K562 (cell line): ENCODE results near the gene CBX2. TPM values are rescaled to one million over a fixed set of nuclear protein-coding genes. Genes with fewer than 3 reads are reported as not detected.

Experiments
- CREM ChIP-seq: IDR thresholded peaks from 2 replicates; pipeline ENCODE4 v1.6.1; 2014; ENCODE audit warnings: antibody characterized with exemption, low read depth
- DPF2 ChIP-seq: fragments of 450-650 bp; IDR thresholded peaks from 2 replicates; pipeline ENCODE4 v1.6.1; 2016
- KDM2B ChIP-seq: fragments of 250-450 bp; sonication (Bioruptor Pico); IDR thresholded peaks from 2 replicates; pipeline ENCODE4 v1.8.0; 2021; ENCODE audit warnings: mild to moderate bottlenecking, moderate library complexity
- KLF6 ChIP-seq: fragments of 250-450 bp; sonication (Bioruptor Pico); IDR thresholded peaks from 2 replicates; pipeline ENCODE4 v1.4.0; 2020; ENCODE audit warnings: mild to moderate bottlenecking, moderate library complexity, borderline replicate concordance
- L3MBTL2 ChIP-seq: fragments of 450-650 bp; IDR thresholded peaks from 2 replicates; pipeline ENCODE4 v1.6.1; 2016; ENCODE audit warnings: mild to moderate bottlenecking, moderate library complexity
- MYBL2 ChIP-seq, 2 experiments: fragments of 450-650 bp in 1 of 2; sonication (generic) in 1 of 2; formaldehyde crosslinking in 1 of 2; IDR thresholded peaks; 2 replicates each; pipeline versions ENCODE4 v1.6.1 to v1.8.1; 2017 to 2022; ENCODE audit warnings: borderline replicate concordance in 1 of 2, inconsistent platforms in 1 of 2, low read depth in 1 of 2, mild to moderate bottlenecking in 1 of 2, missing genetic modification reagents in 1 of 2, moderate library complexity in 1 of 2
- OTX1 ChIP-seq: fragments of 450-650 bp; formaldehyde crosslinking; IDR thresholded peaks from 2 replicates; pipeline ENCODE4 v1.4.0; 2022; ENCODE audit warnings: mild to moderate bottlenecking
- PCBP1 ChIP-seq: fragments of 200-400 bp; formaldehyde crosslinking; IDR thresholded peaks from 2 replicates; pipeline ENCODE4 v1.6.1; 2018; ENCODE audit warnings: mild to moderate bottlenecking, low read depth, low read length; ENCODE audit not compliant: poor library complexity, severe bottlenecking
- PHF21A ChIP-seq: fragments of 450-650 bp; IDR thresholded peaks from 2 replicates; pipeline ENCODE4 v1.6.1; 2017; ENCODE audit warnings: low read depth, borderline replicate concordance
- PRMT5 ChIP-seq: sonication (generic); formaldehyde crosslinking; IDR thresholded peaks from 2 replicates; pipeline ENCODE4 v1.5.0; 2020; ENCODE audit warnings: missing genetic modification reagents
- SRSF3 ChIP-seq: fragments of 200-400 bp; formaldehyde crosslinking; IDR thresholded peaks from 2 replicates; pipeline ENCODE4 v1.6.1; 2016; ENCODE audit warnings: mild to moderate bottlenecking, low read length, moderate library complexity; ENCODE audit not compliant: insufficient read depth
- U2AF1 ChIP-seq: fragments of 200-400 bp; formaldehyde crosslinking; optimal IDR thresholded peaks from 2 replicates; pipeline ENCODE3; 2017; ENCODE audit warnings: mild to moderate bottlenecking, low read depth, low read length, moderate library complexity
- ZNF318 ChIP-seq, 2 experiments: fragments of 450-650 bp; IDR thresholded peaks; 2 replicates each; pipeline ENCODE4 v1.6.1; 2016; ENCODE audit warnings: mild to moderate bottlenecking in 2 of 2, borderline replicate concordance in 1 of 2, low read depth in 1 of 2, moderate library complexity in 1 of 2
- polyA plus RNA-seq, 8 experiments: library from polyadenylated mRNA; depleted of rRNA in 4 of 8; stranded (reverse) in 5 of 8; unstranded in 3 of 8; fragments of >200 nt; fragmentation: Nextera tagmentation in 2 of 8; fragmentation: Illumina TruSeq in 1 of 8; extraction: Ambion mirVana in 2 of 8; extraction: Trizol in 1 of 8; gene quantifications; 2 replicates each; pipeline versions ENCODE4 v1.2.1 to v1.2.3, GENCODE V29; 2011 to 2014; ENCODE audit warnings: inconsistent platforms in 1 of 8, missing spikeins in 1 of 8
- total RNA-seq, 7 experiments: library from RNA; depleted of rRNA in 6 of 7; stranded (reverse); fragments of >200 nt in 6 of 7; fragmentation: Illumina TruSeq in 2 of 7; extraction: Trizol in 2 of 7; gene quantifications; 2 replicates each; pipeline versions ENCODE4 v1.2.1 to v1.2.3, GENCODE V29; 2011 to 2021; ENCODE audit warnings: low replicate concordance in 1 of 7
- TF ChIP-seq, protein P1 (sequence below), 3 experiments: fragments of 200-800 bp in 1 of 3; fragments of 250-450 bp in 1 of 3; fragments of 450-650 bp in 1 of 3; sonication (Bioruptor Pico) in 1 of 3; sonication (Bioruptor generic) in 1 of 3; formaldehyde crosslinking in 1 of 3; IDR thresholded peaks; 2 replicates each; pipeline versions ENCODE4 v1.6.1 to v1.8.0; 2016 to 2022; ENCODE audit warnings: mild to moderate bottlenecking in 2 of 3, missing genetic modification characterization in 2 of 3, missing compliant biosample characterization in 1 of 3, moderate library complexity in 1 of 3

CBX2 gene
- total and polyA plus RNA-seq, 9 of the 15 experiments (the other 6 are each of a cell fraction or from before 2014, with no cell fraction given) = 0.66 to 26.9 (median 13.9) TPM

DNA sequence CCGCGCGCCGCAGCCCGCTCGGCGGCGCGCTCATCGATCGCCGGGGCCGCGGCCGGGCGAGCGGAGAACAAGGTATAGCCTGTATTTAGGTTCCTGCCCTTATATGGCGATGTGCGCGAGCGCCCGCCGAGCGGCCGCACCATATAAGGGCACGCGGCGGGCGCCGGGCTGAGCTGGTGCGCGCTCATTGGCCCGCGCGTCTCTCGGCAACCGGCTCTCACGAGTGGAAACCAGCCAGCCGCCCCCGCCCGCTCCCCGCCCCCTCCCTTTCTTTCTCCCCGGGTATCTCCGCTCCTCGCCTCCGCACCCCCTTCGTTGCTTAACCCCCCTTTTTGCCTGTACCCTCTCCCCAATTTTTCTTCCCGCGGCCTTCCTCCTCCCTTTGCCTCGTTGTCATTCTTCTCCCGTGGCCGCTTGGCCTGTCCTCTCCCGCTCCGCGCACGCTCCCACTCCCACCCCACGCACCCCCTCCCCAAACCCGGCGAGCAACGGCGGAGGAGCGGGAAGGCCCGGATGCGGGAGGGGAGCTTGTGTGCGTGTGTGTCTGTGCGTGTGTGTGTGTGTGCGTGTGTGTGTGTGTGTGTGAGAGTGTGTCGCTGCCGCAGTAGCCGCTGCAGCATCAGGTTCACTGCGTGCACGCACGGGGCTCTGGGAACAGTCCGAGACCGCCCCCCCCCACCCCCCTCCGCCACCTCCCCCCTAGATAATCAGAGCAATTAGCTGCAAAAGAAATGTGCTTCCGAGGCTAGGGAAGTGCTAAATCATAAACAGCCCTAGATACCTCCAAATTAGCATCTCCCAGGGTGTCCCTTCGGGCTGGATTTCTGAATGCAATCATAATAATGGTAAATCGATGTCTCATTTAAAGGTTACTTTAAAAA is 32.4 kb downstream of the CBX2 start (continued):
- TF ChIP-seq ZNF318 (IDR thresholded peaks at IDR 0.05; ENCODE audit: borderline replicate concordance in 1 of 2, low read depth in 1 of 2) = no peak
- TF ChIP-seq CREM = peak; percentile 48
- peak; percentile 50; the same call in 1 of the 2 replicates for TF ChIP-seq PHF21A
- TF ChIP-seq DPF2 = peak; percentile 78
- no peak for TF ChIP-seq SRSF3
- TF ChIP-seq, protein P1, sequence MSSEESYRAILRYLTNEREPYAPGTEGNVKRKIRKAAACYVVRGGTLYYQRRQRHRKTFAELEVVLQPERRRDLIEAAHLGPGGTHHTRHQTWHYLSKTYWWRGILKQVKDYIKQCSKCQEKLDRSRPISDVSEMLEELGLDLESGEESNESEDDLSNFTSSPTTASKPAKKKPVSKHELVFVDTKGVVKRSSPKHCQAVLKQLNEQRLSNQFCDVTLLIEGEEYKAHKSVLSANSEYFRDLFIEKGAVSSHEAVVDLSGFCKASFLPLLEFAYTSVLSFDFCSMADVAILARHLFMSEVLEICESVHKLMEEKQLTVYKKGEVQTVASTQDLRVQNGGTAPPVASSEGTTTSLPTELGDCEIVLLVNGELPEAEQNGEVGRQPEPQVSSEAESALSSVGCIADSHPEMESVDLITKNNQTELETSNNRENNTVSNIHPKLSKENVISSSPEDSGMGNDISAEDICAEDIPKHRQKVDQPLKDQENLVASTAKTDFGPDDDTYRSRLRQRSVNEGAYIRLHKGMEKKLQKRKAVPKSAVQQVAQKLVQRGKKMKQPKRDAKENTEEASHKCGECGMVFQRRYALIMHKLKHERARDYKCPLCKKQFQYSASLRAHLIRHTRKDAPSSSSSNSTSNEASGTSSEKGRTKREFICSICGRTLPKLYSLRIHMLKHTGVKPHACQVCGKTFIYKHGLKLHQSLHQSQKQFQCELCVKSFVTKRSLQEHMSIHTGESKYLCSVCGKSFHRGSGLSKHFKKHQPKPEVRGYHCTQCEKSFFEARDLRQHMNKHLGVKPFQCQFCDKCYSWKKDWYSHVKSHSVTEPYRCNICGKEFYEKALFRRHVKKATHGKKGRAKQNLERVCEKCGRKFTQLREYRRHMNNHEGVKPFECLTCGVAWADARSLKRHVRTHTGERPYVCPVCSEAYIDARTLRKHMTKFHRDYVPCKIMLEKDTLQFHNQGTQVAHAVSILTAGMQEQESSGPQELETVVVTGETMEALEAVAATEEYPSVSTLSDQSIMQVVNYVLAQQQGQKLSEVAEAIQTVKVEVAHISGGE (CRISPR knock-in tag; IDR thresholded peaks at IDR 0.05) = peak in 1 of 3 experiments; percentile 94; a peak in 2 of 6 replicates
- no peak for TF ChIP-seq MYBL2 (IDR thresholded peaks at IDR 0.05; ENCODE audit: low read depth)
- no peak for TF ChIP-seq MYBL2 (CRISPR knock-in tag; IDR thresholded peaks at IDR 0.05; ENCODE audit: borderline replicate concordance)
- TF ChIP-seq L3MBTL2 = no peak
- peak; percentile 81; the same call in 1 of the 2 replicates for TF ChIP-seq OTX1 (CRISPR knock-in tag)
- peak; percentile 37; the same call in 1 of the 2 replicates for TF ChIP-seq KDM2B
- TF ChIP-seq U2AF1 = no peak
- no peak for TF ChIP-seq KLF6
- no peak for TF ChIP-seq PRMT5 (CRISPR knock-in tag)
- peak; percentile 60 for TF ChIP-seq PCBP1
